ENCODE measurements around the gene FBXO41.

The FBXO41 gene

GRCh38 chr2:73297151-73297559 lies 12.9 kb upstream of the FBXO41 start:
- Histone ChIP-seq H3K4me1 (ENCODE audit: control insufficient read depth, insufficient read depth, low read length) (peaks cover 13% of the 10 kb centered on the region), H3K9me3 (ENCODE audit: control insufficient read depth in 2 of 2, low read length in 2 of 2) (peaks cover 0 to 4% of the 10 kb centered on the region in 2 donors), H3K4me3 (ENCODE audit: low read length in 2 of 2) (no peak overlapping the region), H3K27me3 (ENCODE audit: control insufficient read depth in 1 of 2, insufficient read depth in 2 of 2, low read length in 2 of 2) (peaks cover 36 to 40% of the 10 kb centered on the region in 2 donors), H3K9ac (ENCODE audit: low read length in 2 of 2) (no peak overlapping the region), H3K27ac (ENCODE audit: low read length) (no peak overlapping the region), H3K36me3 (ENCODE audit: control insufficient read depth in 2 of 2, insufficient read depth in 2 of 2, low read length in 2 of 2) (no peaks in the 10 kb centered on the region)

GRCh38 chr2:73295751-73296400 lies 11.6 kb upstream of the FBXO41 start:
- no peaks in the 10 kb centered on the region for H3K36me3 ChIP-seq (ENCODE audit: control insufficient read depth in 2 of 2, insufficient read depth in 2 of 2, low read length in 2 of 2)
- no peak overlapping the region for H3K9ac ChIP-seq (ENCODE audit: low read length in 2 of 2)
- peaks cover 48 to 49% of the 10 kb centered on the region in 2 donors for H3K27me3 ChIP-seq (ENCODE audit: control insufficient read depth in 1 of 2, insufficient read depth in 2 of 2, low read length in 2 of 2)

GRCh38 chr2:73294239-73294638 lies 10.0 kb upstream of the FBXO41 start:
- H3K27ac ChIP-seq (ENCODE audit: low read length), result no peak overlapping the region
- H3K4me1 ChIP-seq (ENCODE audit: control insufficient read depth, insufficient read depth, low read length), result peaks cover 13% of the 10 kb centered on the region
- H3K36me3 ChIP-seq (ENCODE audit: control insufficient read depth in 2 of 2, insufficient read depth in 2 of 2, low read length in 2 of 2), result no peaks in the 10 kb centered on the region
- H3K27me3 ChIP-seq (ENCODE audit: control insufficient read depth in 1 of 2, insufficient read depth in 2 of 2, low read length in 2 of 2), result peaks cover 59 to 60% of the 10 kb centered on the region in 2 donors
- H3K9ac ChIP-seq (ENCODE audit: low read length in 2 of 2), result no peak overlapping the region
- H3K9me3 ChIP-seq (ENCODE audit: control insufficient read depth in 2 of 2, low read length in 2 of 2), result peaks cover 3 to 4% of the 10 kb centered on the region in 2 donors
- no peak overlapping the region for H3K4me3 ChIP-seq (ENCODE audit: low read length in 2 of 2)

More at GRCh38 chr2:73295751-73296400, 11.6 kb upstream of the FBXO41 start:
- Histone ChIP-seq H3K4me1 (ENCODE audit: control insufficient read depth, insufficient read depth, low read length) (peaks cover 13% of the 10 kb centered on the region), H3K9me3 (ENCODE audit: control insufficient read depth in 2 of 2, low read length in 2 of 2) (peaks cover 2 to 4% of the 10 kb centered on the region in 2 donors), H3K4me3 (ENCODE audit: low read length in 2 of 2) (no peak overlapping the region), H3K27ac (ENCODE audit: low read length) (no peak overlapping the region)

GRCh38 chr2:73293534-73294171 lies 9.4 kb upstream of the FBXO41 start, which contains the start of gene EGR4:
Gene EGR4, minus strand, starts transcription at chr2:73293548. Its CDS starts 231 bp downstream, at chr2:73293317.
- H3K27ac ChIP-seq (ENCODE audit: low read length), result no peak within 1 kb of the TSS
- H3K36me3 ChIP-seq (ENCODE audit: control insufficient read depth in 2 of 2, insufficient read depth in 2 of 2, low read length in 2 of 2), result no peaks in the 10 kb centered on the region
- peaks cover 60 to 64% of the 10 kb centered on the region in 2 donors for H3K27me3 ChIP-seq (ENCODE audit: control insufficient read depth in 1 of 2, insufficient read depth in 2 of 2, low read length in 2 of 2)
- peaks cover 13% of the 10 kb centered on the region for H3K4me1 ChIP-seq (ENCODE audit: control insufficient read depth, insufficient read depth, low read length)
- H3K4me3 ChIP-seq (ENCODE audit: low read length in 2 of 2), result peak within 1 kb of the TSS; percentile 59 to 69
- no peak within 1 kb of the TSS for H3K9ac ChIP-seq (ENCODE audit: low read length in 2 of 2)
- peaks cover 3 to 4% of the 10 kb centered on the region in 2 donors for H3K9me3 ChIP-seq (ENCODE audit: control insufficient read depth in 2 of 2, low read length in 2 of 2)

GRCh38 chr2:73292906-73293533 lies 8.7 kb upstream of the FBXO41 start:
- H3K27ac ChIP-seq (ENCODE audit: low read length), result no peak overlapping the region
- peaks cover 3 to 4% of the 10 kb centered on the region in 2 donors for H3K9me3 ChIP-seq (ENCODE audit: control insufficient read depth in 2 of 2, low read length in 2 of 2)
- H3K4me3 ChIP-seq (ENCODE audit: low read length in 2 of 2), result peak overlapping the region in 1 of 2 donors; percentile 69
- H3K4me1 ChIP-seq (ENCODE audit: control insufficient read depth, insufficient read depth, low read length), result peaks cover 13% of the 10 kb centered on the region
- H3K36me3 ChIP-seq (ENCODE audit: control insufficient read depth in 2 of 2, insufficient read depth in 2 of 2, low read length in 2 of 2), result no peaks in the 10 kb centered on the region
- no peak overlapping the region for H3K9ac ChIP-seq (ENCODE audit: low read length in 2 of 2)
- peaks cover 60 to 64% of the 10 kb centered on the region in 2 donors for H3K27me3 ChIP-seq (ENCODE audit: control insufficient read depth in 1 of 2, insufficient read depth in 2 of 2, low read length in 2 of 2)

DNA sequence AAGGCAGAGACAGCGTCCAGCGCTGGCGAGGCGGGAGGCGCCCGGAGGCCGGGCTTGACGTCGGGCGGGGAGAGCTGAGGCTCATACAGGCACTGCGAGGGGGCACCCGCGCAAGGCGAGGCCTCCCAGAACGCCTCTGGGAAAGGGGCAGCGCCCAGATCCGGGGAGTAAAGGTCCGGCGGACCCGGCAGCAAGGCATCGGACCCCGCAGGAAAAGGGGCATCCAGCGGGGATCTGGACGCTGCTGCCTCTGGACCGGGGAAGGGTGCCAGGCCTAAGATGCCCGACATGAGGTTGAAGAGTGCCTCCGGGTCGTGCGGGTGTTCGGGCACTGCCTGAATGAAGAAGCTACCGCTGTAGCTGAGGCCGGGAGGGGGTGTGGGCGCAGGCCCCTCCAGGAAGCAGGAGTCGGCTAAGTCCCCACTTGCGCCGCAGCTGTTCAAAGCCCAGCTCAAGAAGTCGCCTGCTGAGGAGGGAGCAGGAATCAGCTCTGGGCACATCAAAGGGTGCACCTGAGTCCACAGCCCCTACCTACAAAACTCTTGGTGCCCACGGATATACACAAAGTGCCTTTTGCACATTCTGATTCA lies 8.1 kb upstream of the FBXO41 start:
- Histone ChIP-seq H3K9me3 (ENCODE audit: control insufficient read depth in 2 of 2, low read length in 2 of 2) (peaks cover 3 to 4% of the 10 kb centered on the region in 2 donors), H3K27me3 (ENCODE audit: control insufficient read depth in 1 of 2, insufficient read depth in 2 of 2, low read length in 2 of 2) (peaks cover 60 to 61% of the 10 kb centered on the region in 2 donors), H3K4me3 (ENCODE audit: low read length in 2 of 2) (no peak overlapping the region), H3K9ac (ENCODE audit: low read length in 2 of 2) (no peak overlapping the region), H3K36me3 (ENCODE audit: control insufficient read depth in 2 of 2, insufficient read depth in 2 of 2, low read length in 2 of 2) (no peaks in the 10 kb centered on the region), H3K27ac (ENCODE audit: low read length) (no peak overlapping the region), H3K4me1 (ENCODE audit: control insufficient read depth, insufficient read depth, low read length) (peaks cover 13% of the 10 kb centered on the region)

DNA sequence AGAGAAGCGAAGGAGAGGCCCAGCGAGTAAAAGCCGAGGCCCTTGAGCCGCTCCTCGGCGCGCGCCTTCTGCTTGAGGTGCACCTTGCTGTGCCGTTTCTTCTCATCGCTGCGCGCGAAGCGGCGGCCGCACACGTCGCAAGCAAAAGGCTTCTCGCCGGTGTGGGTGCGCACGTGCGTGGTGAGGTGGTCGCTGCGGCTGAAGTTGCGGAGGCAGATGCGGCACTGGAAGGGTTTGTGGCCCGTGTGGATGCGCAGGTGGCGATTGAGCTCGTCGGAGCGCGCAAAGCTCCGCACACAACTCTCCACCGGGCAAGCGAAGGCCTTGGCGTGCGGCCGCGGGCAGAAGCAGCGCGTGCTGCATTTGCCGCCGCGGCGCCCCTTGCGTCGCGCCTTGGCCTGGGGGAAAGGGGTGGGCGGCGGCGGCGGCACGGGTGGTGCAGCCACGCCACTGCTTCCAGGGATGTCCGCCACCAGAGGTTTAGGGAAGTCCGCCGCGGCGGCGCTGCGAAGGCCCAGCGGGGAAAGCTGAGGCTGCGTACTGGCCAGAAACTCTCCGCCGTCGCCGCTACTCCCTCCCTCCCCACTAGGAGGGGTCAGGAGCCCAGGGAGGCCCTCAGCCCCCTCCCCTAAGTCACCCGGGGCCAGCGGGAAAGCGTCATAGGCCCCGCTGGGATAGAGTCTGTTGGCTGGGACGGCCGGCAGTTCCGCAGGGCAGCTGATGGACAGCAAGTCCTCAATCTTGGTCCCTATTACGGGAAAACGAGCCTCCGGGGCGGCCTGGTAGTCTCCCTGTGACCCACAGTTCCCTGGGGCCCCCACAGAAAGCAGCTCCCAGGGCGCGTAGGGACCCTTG lies 7.4 kb upstream of the FBXO41 start:
- peak overlapping the region in 1 of 2 donors; percentile 52 for H3K4me3 ChIP-seq (ENCODE audit: low read length in 2 of 2)
- H3K27me3 ChIP-seq (ENCODE audit: control insufficient read depth in 1 of 2, insufficient read depth in 2 of 2, low read length in 2 of 2), result peaks cover 60 to 64% of the 10 kb centered on the region in 2 donors
- no peaks in the 10 kb centered on the region for H3K36me3 ChIP-seq (ENCODE audit: control insufficient read depth in 2 of 2, insufficient read depth in 2 of 2, low read length in 2 of 2)
- peaks cover 13% of the 10 kb centered on the region for H3K4me1 ChIP-seq (ENCODE audit: control insufficient read depth, insufficient read depth, low read length)
- H3K9me3 ChIP-seq (ENCODE audit: control insufficient read depth in 2 of 2, low read length in 2 of 2), result peaks cover 3 to 4% of the 10 kb centered on the region in 2 donors
- no peak overlapping the region for H3K27ac ChIP-seq (ENCODE audit: low read length)
- no peak overlapping the region for H3K9ac ChIP-seq (ENCODE audit: low read length in 2 of 2)

GRCh38 chr2:73291093-73291460 lies 6.8 kb upstream of the FBXO41 start:
- Histone ChIP-seq H3K36me3 (ENCODE audit: control insufficient read depth in 2 of 2, insufficient read depth in 2 of 2, low read length in 2 of 2) (no peaks in the 10 kb centered on the region), H3K27ac (ENCODE audit: low read length) (no peak overlapping the region), H3K4me1 (ENCODE audit: control insufficient read depth, insufficient read depth, low read length) (peaks cover 13% of the 10 kb centered on the region), H3K4me3 (ENCODE audit: low read length in 2 of 2) (peak overlapping the region in 1 of 2 donors; percentile 52), H3K9ac (ENCODE audit: low read length in 2 of 2) (no peak overlapping the region), H3K27me3 (ENCODE audit: control insufficient read depth in 1 of 2, insufficient read depth in 2 of 2, low read length in 2 of 2) (peaks cover 63 to 67% of the 10 kb centered on the region in 2 donors), H3K9me3 (ENCODE audit: control insufficient read depth in 2 of 2, low read length in 2 of 2) (peaks cover 3 to 4% of the 10 kb centered on the region in 2 donors)

DNA sequence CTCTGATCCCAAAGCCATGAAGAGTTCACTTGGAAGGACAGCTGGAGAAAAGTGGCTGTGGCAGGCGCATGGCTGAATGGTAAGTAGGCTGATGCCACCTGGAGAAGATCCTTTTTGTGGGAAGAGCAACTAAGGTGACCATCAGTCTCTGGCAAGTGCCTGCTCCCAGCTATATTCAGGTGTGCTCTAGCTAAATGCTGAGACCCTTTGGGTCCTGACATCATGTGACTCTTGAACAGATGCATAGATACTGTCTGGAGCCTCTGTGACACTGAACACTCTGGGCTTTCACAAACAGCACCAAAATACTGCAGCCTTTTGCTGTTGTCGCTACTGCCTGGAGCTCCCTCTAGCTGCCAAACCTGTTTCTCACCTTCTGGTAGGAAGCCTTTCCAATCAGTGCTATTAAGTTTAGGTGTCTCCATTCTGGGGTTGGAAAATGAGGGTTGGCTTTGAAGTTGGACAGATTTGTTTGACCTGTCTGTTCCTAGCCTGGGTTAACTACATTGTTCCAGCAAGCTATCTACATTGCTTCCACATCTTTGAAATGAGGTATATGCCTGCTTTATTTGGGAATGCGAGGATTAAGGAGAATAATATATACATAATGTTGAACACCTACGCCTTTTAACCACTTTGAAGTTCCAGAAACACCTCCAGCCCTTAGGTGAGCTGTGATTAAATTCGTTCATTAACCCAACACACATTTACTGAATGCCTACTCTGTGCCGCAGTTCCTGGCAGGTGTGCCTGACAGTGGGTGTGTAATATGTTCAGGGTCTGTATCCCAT lies 6.0 kb upstream of the FBXO41 start:
- Histone ChIP-seq H3K27me3 (ENCODE audit: control insufficient read depth in 1 of 2, insufficient read depth in 2 of 2, low read length in 2 of 2) (peaks cover 57 to 65% of the 10 kb centered on the region in 2 donors), H3K9me3 (ENCODE audit: control insufficient read depth in 2 of 2, low read length in 2 of 2) (peaks cover 3 to 4% of the 10 kb centered on the region in 2 donors), H3K4me3 (ENCODE audit: low read length in 2 of 2) (no peak overlapping the region), H3K9ac (ENCODE audit: low read length in 2 of 2) (no peak overlapping the region), H3K27ac (ENCODE audit: low read length) (no peak overlapping the region), H3K36me3 (ENCODE audit: control insufficient read depth in 2 of 2, insufficient read depth in 2 of 2, low read length in 2 of 2) (no peaks in the 10 kb centered on the region), H3K4me1 (ENCODE audit: control insufficient read depth, insufficient read depth, low read length) (peaks cover 15% of the 10 kb centered on the region)
